H1 (cell line): ENCODE measurements around the gene PDZK1IP1. TPM values are rescaled to one million over a fixed set of nuclear protein-coding genes. Genes with fewer than 3 reads are reported as not detected.

Experiments used
- BACH1 ChIP-seq: IDR thresholded peaks from 2 replicates; pipeline ENCODE4 v1.6.1; 2012; ENCODE audit warnings: low read length, improper control_type of control experiment
- BCL11A ChIP-seq, 2 experiments: IDR thresholded peaks; one replicate each; pipeline ENCODE4 v1.6.1; 2011; ENCODE audit warnings: low read depth in 2 of 2, low read length in 2 of 2, mild to moderate bottlenecking in 2 of 2
- CTBP2 ChIP-seq: IDR thresholded peaks from 2 replicates; pipeline ENCODE4 v1.7.0; 2011; ENCODE audit warnings: borderline replicate concordance, mild to moderate bottlenecking, moderate library complexity, mixed read lengths, low read length; ENCODE audit not compliant: insufficient read depth, insufficient read length
- EP300 ChIP-seq, 2 experiments: IDR thresholded peaks; 1 replicate in 1 of 2; 2 replicates in 1 of 2; pipeline ENCODE4 v1.6.1; 2011 to 2012; ENCODE audit warnings: low read depth in 2 of 2, low read length in 2 of 2, mild to moderate bottlenecking in 2 of 2, borderline replicate concordance in 1 of 2, inconsistent platforms in 1 of 2, moderate library complexity in 1 of 2
- KDM5A ChIP-seq: fragments of 200-600 bp; IDR thresholded peaks from 2 replicates; pipeline ENCODE4 v1.7.1; 2012; ENCODE audit warnings: mild to moderate bottlenecking, low read length, inconsistent platforms, mixed read lengths
- PHF8 ChIP-seq: fragments of 200-600 bp; sonication (generic); conservative IDR thresholded peaks from 2 replicates; pipeline ENCODE4 v1.7.1; 2012; ENCODE audit warnings: low read depth, mild to moderate bottlenecking, inconsistent platforms, low read length, moderate library complexity
- SUZ12 ChIP-seq: fragments of 200-600 bp; sonication (generic); IDR thresholded peaks from 2 replicates; pipeline ENCODE4 v1.6.1; 2012; ENCODE audit warnings: mild to moderate bottlenecking, inconsistent platforms, low read length, moderate library complexity, mixed read lengths
- TBP ChIP-seq: IDR thresholded peaks from 2 replicates; pipeline ENCODE4 v1.6.1; 2011; ENCODE audit warnings: low read depth, low read length, improper control_type of control experiment
- TCF12 ChIP-seq: IDR thresholded peaks from 2 replicates; pipeline ENCODE4 v1.6.1; 2011; ENCODE audit warnings: low read depth, mild to moderate bottlenecking, low read length
- polyA plus RNA-seq, 7 experiments: library from polyadenylated mRNA; depleted of rRNA in 3 of 7; stranded (reverse) in 5 of 7; unstranded in 2 of 7; fragments of >200 nt in 5 of 7; fragments of 200-250 nt in 2 of 7; gene quantifications; 1 replicate in 5 of 7; 2 replicates in 1 of 7; 4 replicates in 1 of 7; pipeline versions ENCODE4 v1.2.1 to v1.2.3, GENCODE V29; 2011 to 2013; ENCODE audit warnings: missing spikeins in 2 of 7, mixed read lengths in 2 of 7
- total RNA-seq: library from RNA; stranded (reverse); fragmentation: NEBNext Ultra II Directional; extraction: Animal tissue kit (Norgen Biotek cat#: 25700); gene quantifications from 2 replicates; pipeline ENCODE4 v1.2.1, GENCODE V29; 2021
- TF ChIP-seq, protein P1 (sequence below): fragments of 300-600 bp; sonication (generic); IDR thresholded peaks from 2 replicates; pipeline ENCODE4 v1.7.1; 2012; ENCODE audit warnings: low read length, moderate library complexity, mild to moderate bottlenecking, inconsistent platforms; ENCODE audit not compliant: insufficient replicate concordance

The PDZK1IP1 gene
- total and polyA plus RNA-seq, 2 of the 8 experiments (the other 6 are each of a cell fraction or from before 2014, with no cell fraction given), result 0.17 TPM; not detected in 1

DNA sequence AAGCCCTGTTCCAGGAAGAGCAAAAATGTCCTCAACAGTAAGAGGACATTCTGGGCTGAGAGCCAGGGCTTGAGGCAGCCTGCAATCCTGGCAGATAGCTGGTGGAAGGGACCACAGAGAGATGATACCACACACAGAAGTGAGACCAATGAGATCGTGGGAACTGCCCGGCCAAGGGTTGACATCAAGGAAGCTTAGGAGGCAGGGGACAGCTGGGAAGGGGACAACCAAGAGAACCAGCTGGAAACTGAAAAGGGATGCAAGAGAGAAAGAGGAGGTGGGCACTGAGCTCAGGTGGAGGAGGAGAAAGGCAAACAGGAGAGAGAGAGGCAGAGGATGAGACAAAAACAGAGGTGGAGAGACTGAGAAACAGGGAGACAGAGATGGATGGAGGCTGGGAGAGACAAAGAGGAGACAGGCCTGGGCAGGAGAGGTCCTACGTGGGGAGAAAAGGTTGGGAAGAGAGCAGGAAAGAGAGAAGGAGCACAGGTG, 9.2 kb downstream of the PDZK1IP1 start (continued):
- TF ChIP-seq, protein P1, sequence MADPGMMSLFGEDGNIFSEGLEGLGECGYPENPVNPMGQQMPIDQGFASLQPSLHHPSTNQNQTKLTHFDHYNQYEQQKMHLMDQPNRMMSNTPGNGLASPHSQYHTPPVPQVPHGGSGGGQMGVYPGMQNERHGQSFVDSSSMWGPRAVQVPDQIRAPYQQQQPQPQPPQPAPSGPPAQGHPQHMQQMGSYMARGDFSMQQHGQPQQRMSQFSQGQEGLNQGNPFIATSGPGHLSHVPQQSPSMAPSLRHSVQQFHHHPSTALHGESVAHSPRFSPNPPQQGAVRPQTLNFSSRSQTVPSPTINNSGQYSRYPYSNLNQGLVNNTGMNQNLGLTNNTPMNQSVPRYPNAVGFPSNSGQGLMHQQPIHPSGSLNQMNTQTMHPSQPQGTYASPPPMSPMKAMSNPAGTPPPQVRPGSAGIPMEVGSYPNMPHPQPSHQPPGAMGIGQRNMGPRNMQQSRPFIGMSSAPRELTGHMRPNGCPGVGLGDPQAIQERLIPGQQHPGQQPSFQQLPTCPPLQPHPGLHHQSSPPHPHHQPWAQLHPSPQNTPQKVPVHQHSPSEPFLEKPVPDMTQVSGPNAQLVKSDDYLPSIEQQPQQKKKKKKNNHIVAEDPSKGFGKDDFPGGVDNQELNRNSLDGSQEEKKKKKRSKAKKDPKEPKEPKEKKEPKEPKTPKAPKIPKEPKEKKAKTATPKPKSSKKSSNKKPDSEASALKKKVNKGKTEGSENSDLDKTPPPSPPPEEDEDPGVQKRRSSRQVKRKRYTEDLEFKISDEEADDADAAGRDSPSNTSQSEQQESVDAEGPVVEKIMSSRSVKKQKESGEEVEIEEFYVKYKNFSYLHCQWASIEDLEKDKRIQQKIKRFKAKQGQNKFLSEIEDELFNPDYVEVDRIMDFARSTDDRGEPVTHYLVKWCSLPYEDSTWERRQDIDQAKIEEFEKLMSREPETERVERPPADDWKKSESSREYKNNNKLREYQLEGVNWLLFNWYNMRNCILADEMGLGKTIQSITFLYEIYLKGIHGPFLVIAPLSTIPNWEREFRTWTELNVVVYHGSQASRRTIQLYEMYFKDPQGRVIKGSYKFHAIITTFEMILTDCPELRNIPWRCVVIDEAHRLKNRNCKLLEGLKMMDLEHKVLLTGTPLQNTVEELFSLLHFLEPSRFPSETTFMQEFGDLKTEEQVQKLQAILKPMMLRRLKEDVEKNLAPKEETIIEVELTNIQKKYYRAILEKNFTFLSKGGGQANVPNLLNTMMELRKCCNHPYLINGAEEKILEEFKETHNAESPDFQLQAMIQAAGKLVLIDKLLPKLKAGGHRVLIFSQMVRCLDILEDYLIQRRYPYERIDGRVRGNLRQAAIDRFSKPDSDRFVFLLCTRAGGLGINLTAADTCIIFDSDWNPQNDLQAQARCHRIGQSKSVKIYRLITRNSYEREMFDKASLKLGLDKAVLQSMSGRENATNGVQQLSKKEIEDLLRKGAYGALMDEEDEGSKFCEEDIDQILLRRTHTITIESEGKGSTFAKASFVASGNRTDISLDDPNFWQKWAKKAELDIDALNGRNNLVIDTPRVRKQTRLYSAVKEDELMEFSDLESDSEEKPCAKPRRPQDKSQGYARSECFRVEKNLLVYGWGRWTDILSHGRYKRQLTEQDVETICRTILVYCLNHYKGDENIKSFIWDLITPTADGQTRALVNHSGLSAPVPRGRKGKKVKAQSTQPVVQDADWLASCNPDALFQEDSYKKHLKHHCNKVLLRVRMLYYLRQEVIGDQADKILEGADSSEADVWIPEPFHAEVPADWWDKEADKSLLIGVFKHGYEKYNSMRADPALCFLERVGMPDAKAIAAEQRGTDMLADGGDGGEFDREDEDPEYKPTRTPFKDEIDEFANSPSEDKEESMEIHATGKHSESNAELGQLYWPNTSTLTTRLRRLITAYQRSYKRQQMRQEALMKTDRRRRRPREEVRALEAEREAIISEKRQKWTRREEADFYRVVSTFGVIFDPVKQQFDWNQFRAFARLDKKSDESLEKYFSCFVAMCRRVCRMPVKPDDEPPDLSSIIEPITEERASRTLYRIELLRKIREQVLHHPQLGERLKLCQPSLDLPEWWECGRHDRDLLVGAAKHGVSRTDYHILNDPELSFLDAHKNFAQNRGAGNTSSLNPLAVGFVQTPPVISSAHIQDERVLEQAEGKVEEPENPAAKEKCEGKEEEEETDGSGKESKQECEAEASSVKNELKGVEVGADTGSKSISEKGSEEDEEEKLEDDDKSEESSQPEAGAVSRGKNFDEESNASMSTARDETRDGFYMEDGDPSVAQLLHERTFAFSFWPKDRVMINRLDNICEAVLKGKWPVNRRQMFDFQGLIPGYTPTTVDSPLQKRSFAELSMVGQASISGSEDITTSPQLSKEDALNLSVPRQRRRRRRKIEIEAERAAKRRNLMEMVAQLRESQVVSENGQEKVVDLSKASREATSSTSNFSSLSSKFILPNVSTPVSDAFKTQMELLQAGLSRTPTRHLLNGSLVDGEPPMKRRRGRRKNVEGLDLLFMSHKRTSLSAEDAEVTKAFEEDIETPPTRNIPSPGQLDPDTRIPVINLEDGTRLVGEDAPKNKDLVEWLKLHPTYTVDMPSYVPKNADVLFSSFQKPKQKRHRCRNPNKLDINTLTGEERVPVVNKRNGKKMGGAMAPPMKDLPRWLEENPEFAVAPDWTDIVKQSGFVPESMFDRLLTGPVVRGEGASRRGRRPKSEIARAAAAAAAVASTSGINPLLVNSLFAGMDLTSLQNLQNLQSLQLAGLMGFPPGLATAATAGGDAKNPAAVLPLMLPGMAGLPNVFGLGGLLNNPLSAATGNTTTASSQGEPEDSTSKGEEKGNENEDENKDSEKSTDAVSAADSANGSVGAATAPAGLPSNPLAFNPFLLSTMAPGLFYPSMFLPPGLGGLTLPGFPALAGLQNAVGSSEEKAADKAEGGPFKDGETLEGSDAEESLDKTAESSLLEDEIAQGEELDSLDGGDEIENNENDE, result no peak
- TF ChIP-seq SUZ12 (no peak), BACH1 (no peak), TCF12 (no peak), EP300 (IDR thresholded peaks at IDR 0.05; ENCODE audit: borderline replicate concordance in 1 of 2, low read depth in 2 of 2, low read length in 2 of 2) (no peak), KDM5A (no peak), PHF8 (no peak), TBP (no peak), BCL11A (IDR thresholded peaks at IDR 0.05; ENCODE audit: low read depth in 2 of 2, low read length in 2 of 2) (no peak), CTBP2 (no peak)
